HepG2 (cell line): ENCODE results near the gene PRKG1. TPM values are rescaled to one million over a fixed set of nuclear protein-coding genes. Genes with fewer than 3 reads are reported as not detected.

Experiments used
- GMEB2 ChIP-seq: IDR thresholded peaks from 2 replicates; pipeline ENCODE4 v1.6.1; 2016; ENCODE audit warnings: missing biosample characterization, missing genetic modification reagents, low read depth
- NONO ChIP-seq, 2 experiments: fragments of 450-650 bp in 1 of 2; sonication (generic) in 1 of 2; formaldehyde crosslinking in 1 of 2; IDR thresholded peaks in 1 of 2; conservative IDR thresholded peaks in 1 of 2; 2 replicates each; pipeline versions ENCODE4 v1.6.1 to v1.8.0; 2017 to 2022; ENCODE audit warnings: mild to moderate bottlenecking in 1 of 2, missing genetic modification reagents in 1 of 2, moderate library complexity in 1 of 2
- SMAD9 ChIP-seq: sonication (generic); formaldehyde crosslinking; IDR thresholded peaks from 2 replicates; pipeline ENCODE4 v1.5.1; 2020; ENCODE audit warnings: mild to moderate bottlenecking, missing genetic modification reagents
- TFE3 ChIP-seq: IDR thresholded peaks from 2 replicates; pipeline ENCODE4 v1.6.1; 2016
- WIZ ChIP-seq: sonication (generic); formaldehyde crosslinking; IDR thresholded peaks from 2 replicates; pipeline ENCODE4 v1.5.1; 2020; ENCODE audit warnings: mild to moderate bottlenecking, missing genetic modification reagents
- ZFYVE20 ChIP-seq: sonication (generic); formaldehyde crosslinking; IDR thresholded peaks from 2 replicates; pipeline ENCODE4 v1.8.0; 2023; ENCODE audit warnings: low read depth, mild to moderate bottlenecking, moderate library complexity, missing genetic modification reagents, borderline replicate concordance
- polyA plus RNA-seq, 8 experiments: library from polyadenylated mRNA; depleted of rRNA in 3 of 8; stranded (reverse) in 7 of 8; unstranded in 1 of 8; fragments of >200 nt; fragmentation: Illumina TruSeq in 4 of 8; extraction: Trizol in 4 of 8; gene quantifications; 2 replicates each; pipeline versions ENCODE4 v1.2.1 to v1.2.3, GENCODE V29; 2011 to 2016; ENCODE audit warnings: low read depth in 4 of 8, missing spikeins in 1 of 8, mixed read lengths in 1 of 8; ENCODE audit not compliant: insufficient read depth in 1 of 8
- total RNA-seq, 5 experiments: library from RNA; depleted of rRNA; stranded (reverse); fragments of >200 nt; fragmentation: Illumina TruSeq; extraction: Trizol; gene quantifications; 2 replicates each; pipeline ENCODE4 v1.2.3, GENCODE V29; 2016; ENCODE audit warnings: low read depth in 1 of 5
- TF ChIP-seq, protein P1 (sequence below): sonication (generic); formaldehyde crosslinking; IDR thresholded peaks from 2 replicates; pipeline ENCODE4 v1.4.0; 2020; ENCODE audit warnings: mild to moderate bottlenecking, missing genetic modification reagents
- TF ChIP-seq, protein P2 (sequence below): sonication (generic); formaldehyde crosslinking; IDR thresholded peaks from 2 replicates; pipeline ENCODE4 v1.5.1; 2020; ENCODE audit warnings: missing genetic modification reagents, mild to moderate bottlenecking, borderline replicate concordance
- TF ChIP-seq, protein P3 (sequence below): sonication (generic); formaldehyde crosslinking; IDR thresholded peaks from 2 replicates; pipeline ENCODE4 v1.5.1; 2020; ENCODE audit warnings: missing genetic modification reagents, mild to moderate bottlenecking, borderline replicate concordance
- TF ChIP-seq, protein P4 (sequence below): sonication (generic); formaldehyde crosslinking; IDR thresholded peaks from 2 replicates; pipeline ENCODE4 v1.5.1; 2020; ENCODE audit warnings: mild to moderate bottlenecking, moderate library complexity, missing genetic modification reagents

PRKG1 gene
- total and polyA plus RNA-seq, 2 of the 13 experiments (the other 11 are each of a cell fraction or from before 2014, with no cell fraction given), result 0.01 TPM; not detected in 1

- TF ChIP-seq, protein P1, sequence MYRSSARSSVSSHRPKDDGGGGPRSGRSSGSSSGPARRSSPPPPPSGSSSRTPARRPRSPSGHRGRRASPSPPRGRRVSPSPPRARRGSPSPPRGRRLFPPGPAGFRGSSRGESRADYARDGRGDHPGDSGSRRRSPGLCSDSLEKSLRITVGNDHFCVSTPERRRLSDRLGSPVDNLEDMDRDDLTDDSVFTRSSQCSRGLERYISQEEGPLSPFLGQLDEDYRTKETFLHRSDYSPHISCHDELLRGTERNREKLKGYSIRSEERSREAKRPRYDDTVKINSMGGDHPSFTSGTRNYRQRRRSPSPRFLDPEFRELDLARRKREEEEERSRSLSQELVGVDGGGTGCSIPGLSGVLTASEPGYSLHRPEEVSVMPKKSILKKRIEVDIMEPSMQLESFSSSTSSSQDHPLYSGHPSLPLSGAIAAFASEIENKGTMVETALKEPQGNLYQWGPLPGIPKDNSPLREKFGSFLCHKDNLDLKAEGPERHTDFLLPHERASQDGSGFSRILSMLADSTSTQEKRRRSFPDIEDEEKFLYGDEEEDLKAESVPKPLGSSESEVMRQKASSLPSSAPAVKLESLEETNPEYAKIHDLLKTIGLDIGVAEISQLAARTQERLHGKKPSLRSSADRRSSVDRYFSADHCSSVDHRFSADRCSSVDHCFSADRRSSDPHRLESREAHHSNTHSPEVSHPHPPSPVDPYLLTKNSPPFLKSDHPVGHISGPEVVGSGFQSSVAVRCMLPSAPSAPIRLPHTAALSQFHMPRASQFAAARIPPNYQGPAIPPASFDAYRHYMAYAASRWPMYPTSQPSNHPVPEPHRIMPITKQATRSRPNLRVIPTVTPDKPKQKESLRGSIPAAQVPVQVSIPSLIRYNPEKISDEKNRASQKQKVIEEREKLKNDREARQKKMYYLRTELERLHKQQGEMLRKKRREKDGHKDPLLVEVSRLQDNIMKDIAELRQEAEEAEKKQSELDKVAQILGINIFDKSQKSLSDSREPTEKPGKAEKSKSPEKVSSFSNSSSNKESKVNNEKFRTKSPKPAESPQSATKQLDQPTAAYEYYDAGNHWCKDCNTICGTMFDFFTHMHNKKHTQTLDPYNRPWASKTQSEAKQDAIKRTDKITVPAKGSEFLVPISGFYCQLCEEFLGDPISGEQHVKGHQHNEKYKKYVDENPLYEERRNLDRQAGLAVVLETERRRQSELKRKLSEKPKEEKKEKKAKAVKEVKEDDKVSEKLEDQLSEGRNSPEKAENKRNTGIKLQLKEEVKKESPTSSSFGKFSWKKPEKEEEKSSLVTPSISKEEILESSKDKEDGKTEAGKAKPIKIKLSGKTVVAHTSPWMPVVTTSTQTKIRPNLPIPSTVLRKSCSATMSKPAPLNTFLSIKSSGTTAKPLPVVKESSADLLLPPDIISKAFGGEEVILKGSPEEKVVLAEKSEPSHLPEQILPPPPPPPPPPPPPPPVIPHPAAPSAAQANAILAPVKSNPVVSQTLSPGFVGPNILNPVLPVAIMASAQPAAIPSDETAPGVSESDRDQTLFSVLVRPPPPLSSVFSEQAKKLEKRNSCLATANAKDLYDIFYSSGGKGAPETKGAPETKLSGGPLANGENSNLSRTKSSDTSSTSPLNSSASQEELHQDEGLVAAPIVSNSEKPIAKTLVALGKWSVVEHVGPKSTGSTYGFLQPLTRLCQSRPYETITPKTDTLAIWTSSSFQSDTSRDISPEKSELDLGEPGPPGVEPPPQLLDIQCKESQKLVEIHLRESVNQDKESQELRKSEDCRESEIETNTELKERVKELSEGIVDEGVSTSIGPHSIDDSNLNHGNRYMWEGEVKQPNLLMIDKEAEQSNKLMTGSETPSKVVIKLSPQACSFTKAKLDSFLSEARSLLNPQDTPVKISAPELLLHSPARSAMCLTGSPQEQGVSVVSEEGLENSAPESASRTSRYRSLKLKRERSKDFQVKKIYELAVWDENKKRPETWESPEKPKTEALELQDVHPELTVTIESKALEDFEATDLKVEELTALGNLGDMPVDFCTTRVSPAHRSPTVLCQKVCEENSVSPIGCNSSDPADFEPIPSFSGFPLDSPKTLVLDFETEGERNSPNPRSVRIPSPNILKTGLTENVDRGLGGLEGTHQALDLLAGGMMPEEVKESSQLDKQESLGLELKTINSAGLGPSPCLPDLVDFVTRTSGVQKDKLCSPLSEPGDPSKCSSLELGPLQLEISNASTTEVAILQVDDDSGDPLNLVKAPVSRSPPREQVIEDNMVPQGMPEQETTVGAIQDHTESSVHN, result no peak
- TF ChIP-seq NONO (IDR thresholded peaks at IDR 0.05) (no peak), NONO (CRISPR knock-in tag; conservative IDR thresholded peaks at IDR 0.05) (no peak), SMAD9 (CRISPR knock-in tag) (no peak), GMEB2 (no peak), TFE3 (no peak), WIZ (CRISPR knock-in tag) (no peak), ZFYVE20 (no peak)
- TF ChIP-seq, protein P2, sequence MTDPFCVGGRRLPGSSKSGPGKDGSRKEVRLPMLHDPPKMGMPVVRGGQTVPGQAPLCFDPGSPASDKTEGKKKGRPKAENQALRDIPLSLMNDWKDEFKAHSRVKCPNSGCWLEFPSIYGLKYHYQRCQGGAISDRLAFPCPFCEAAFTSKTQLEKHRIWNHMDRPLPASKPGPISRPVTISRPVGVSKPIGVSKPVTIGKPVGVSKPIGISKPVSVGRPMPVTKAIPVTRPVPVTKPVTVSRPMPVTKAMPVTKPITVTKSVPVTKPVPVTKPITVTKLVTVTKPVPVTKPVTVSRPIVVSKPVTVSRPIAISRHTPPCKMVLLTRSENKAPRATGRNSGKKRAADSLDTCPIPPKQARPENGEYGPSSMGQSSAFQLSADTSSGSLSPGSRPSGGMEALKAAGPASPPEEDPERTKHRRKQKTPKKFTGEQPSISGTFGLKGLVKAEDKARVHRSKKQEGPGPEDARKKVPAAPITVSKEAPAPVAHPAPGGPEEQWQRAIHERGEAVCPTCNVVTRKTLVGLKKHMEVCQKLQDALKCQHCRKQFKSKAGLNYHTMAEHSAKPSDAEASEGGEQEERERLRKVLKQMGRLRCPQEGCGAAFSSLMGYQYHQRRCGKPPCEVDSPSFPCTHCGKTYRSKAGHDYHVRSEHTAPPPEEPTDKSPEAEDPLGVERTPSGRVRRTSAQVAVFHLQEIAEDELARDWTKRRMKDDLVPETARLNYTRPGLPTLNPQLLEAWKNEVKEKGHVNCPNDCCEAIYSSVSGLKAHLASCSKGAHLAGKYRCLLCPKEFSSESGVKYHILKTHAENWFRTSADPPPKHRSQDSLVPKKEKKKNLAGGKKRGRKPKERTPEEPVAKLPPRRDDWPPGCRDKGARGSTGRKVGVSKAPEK (CRISPR knock-in tag), result no peak
- TF ChIP-seq, protein P3, sequence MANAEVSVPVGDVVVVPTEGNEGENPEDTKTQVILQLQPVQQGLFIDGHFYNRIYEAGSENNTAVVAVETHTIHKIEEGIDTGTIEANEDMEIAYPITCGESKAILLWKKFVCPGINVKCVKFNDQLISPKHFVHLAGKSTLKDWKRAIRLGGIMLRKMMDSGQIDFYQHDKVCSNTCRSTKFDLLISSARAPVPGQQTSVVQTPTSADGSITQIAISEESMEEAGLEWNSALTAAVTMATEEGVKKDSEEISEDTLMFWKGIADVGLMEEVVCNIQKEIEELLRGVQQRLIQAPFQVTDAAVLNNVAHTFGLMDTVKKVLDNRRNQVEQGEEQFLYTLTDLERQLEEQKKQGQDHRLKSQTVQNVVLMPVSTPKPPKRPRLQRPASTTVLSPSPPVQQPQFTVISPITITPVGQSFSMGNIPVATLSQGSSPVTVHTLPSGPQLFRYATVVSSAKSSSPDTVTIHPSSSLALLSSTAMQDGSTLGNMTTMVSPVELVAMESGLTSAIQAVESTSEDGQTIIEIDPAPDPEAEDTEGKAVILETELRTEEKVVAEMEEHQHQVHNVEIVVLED, result no peak
- TF ChIP-seq, protein P4, sequence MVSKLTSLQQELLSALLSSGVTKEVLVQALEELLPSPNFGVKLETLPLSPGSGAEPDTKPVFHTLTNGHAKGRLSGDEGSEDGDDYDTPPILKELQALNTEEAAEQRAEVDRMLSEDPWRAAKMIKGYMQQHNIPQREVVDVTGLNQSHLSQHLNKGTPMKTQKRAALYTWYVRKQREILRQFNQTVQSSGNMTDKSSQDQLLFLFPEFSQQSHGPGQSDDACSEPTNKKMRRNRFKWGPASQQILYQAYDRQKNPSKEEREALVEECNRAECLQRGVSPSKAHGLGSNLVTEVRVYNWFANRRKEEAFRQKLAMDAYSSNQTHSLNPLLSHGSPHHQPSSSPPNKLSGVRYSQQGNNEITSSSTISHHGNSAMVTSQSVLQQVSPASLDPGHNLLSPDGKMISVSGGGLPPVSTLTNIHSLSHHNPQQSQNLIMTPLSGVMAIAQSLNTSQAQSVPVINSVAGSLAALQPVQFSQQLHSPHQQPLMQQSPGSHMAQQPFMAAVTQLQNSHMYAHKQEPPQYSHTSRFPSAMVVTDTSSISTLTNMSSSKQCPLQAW (CRISPR knock-in tag), result no peak
These were observed 1018.1 kb downstream of the PRKG1 start (continued) for GRCh38 chr10:52092390-52092789.
